Measurements from ENCODE around the gene TALDO1. TPM values are rescaled to one million over a fixed set of nuclear protein-coding genes. Genes with fewer than 3 reads are reported as not detected.

The TALDO1 gene
- total RNA-seq, 1 donor from 2014 or later, result 123 TPM

GRCh38 chr11:802693-803466 is 55.6 kb downstream of the TALDO1 start:
- no peaks in the 10 kb centered on the region for H3K9me3 Mint-ChIP-seq (ENCODE audit: unreplicated experiment)
- no peak overlapping the region for H3K4me3 Mint-ChIP-seq (ENCODE audit: unreplicated experiment)
- no peak for DNase-seq (ENCODE audit: low spot score)
- peaks cover 2% of the 10 kb centered on the region for H3K4me1 Mint-ChIP-seq (ENCODE audit: unreplicated experiment)
- H3K27me3 Mint-ChIP-seq (ENCODE audit: unreplicated experiment), result peaks cover 9% of the 10 kb centered on the region
- no peak for TF ChIP-seq CTCF (IDR thresholded peaks at IDR 0.05; ENCODE audit: unreplicated experiment)
- no peak overlapping the region for H3K27ac Mint-ChIP-seq (ENCODE audit: unreplicated experiment)
- H3K36me3 Mint-ChIP-seq (ENCODE audit: low read depth, unreplicated experiment), result no peaks in the 10 kb centered on the region

GRCh38 chr11:803467-803742 is 56.1 kb downstream of the TALDO1 start:
- H3K27me3 Mint-ChIP-seq (ENCODE audit: unreplicated experiment), result peaks cover 9% of the 10 kb centered on the region
- H3K9me3 Mint-ChIP-seq (ENCODE audit: unreplicated experiment), result no peaks in the 10 kb centered on the region
- no peak for TF ChIP-seq CTCF (IDR thresholded peaks at IDR 0.05; ENCODE audit: unreplicated experiment)
- DNase-seq (ENCODE audit: low spot score), result no peak
- H3K36me3 Mint-ChIP-seq (ENCODE audit: low read depth, unreplicated experiment), result no peaks in the 10 kb centered on the region
- no peak overlapping the region for H3K4me3 Mint-ChIP-seq (ENCODE audit: unreplicated experiment)
- no peak overlapping the region for H3K27ac Mint-ChIP-seq (ENCODE audit: unreplicated experiment)
- H3K4me1 Mint-ChIP-seq (ENCODE audit: unreplicated experiment), result peaks cover 3% of the 10 kb centered on the region

DNA sequence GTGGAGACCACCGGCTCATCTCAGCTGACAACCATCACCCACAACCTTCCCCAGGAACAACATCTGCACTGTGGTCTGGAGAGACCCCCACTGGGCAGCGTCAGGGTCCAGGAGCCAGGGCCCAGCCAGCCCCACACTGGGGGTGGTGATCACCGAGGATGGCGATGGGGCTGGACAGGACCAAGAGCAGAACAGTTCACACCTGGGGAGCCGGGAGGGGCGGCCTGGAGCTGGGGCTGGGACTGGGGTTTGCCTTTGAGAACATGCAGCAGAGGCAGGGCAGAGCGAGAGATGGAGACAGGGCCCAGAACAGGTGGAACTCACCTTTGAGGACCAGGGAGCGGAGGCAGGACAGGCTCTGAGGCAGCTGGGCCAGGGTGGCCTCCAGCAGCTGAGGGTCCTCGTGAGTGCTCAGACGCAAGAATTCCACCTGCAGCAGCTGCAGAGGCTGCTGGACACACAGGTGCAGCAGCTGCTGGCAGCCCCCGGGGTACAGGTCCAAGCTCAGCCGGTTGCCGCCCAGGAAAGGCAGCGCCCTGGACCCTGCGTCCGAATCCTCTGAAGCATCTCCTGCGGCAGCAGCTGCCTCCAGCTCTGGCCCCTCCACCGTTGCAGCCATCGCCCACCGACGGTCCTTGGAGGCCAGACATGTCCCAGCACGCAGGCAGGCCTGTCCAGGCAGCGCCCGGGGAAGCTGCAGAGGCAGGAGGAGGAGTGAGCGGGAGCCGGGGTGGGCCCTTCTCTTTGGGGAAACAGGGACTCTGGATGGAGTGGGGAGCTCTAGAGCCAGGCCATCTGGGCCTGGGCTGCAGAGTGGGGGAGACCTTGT is 56.7 kb downstream of the TALDO1 start:
- Mint-ChIP-seq H3K27ac (ENCODE audit: unreplicated experiment) (no peak overlapping the region), H3K36me3 (ENCODE audit: low read depth, unreplicated experiment) (no peaks in the 10 kb centered on the region), H3K9me3 (ENCODE audit: unreplicated experiment) (no peaks in the 10 kb centered on the region), H3K4me3 (ENCODE audit: unreplicated experiment) (peak overlapping the region; percentile 67), H3K4me1 (ENCODE audit: unreplicated experiment) (peaks cover 3% of the 10 kb centered on the region), H3K27me3 (ENCODE audit: unreplicated experiment) (peaks cover 9% of the 10 kb centered on the region)
- no peak for DNase-seq (ENCODE audit: low spot score)
- TF ChIP-seq CTCF (IDR thresholded peaks at IDR 0.05; ENCODE audit: unreplicated experiment), result no peak

DNA sequence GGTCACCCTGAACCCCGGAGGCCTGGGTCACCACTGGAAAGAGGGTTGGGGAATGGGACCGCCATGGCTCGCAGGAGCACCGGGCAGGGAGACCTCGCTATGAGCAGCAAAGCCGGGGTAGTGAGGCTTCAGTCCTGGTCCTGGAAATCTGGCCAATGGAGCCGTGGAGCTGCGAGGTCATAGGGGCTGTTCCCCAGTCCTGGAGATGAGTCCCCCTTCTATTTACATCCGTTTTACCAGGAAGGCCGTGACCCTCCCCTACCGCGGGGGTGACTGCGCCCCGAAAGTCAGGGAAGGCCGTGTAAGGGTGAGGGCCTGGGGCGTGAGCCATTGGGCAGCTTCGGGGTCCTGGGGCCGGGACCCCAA is 57.3 kb downstream of the TALDO1 start:
- H3K9me3 Mint-ChIP-seq (ENCODE audit: unreplicated experiment), result no peaks in the 10 kb centered on the region
- peaks cover 3% of the 10 kb centered on the region for H3K4me1 Mint-ChIP-seq (ENCODE audit: unreplicated experiment)
- H3K27ac Mint-ChIP-seq (ENCODE audit: unreplicated experiment), result no peak overlapping the region
- DNase-seq (ENCODE audit: low spot score), result no peak
- no peaks in the 10 kb centered on the region for H3K36me3 Mint-ChIP-seq (ENCODE audit: low read depth, unreplicated experiment)
- peaks cover 9% of the 10 kb centered on the region for H3K27me3 Mint-ChIP-seq (ENCODE audit: unreplicated experiment)
- TF ChIP-seq CTCF (IDR thresholded peaks at IDR 0.05; ENCODE audit: unreplicated experiment), result no peak
- peak overlapping the region; percentile 67 for H3K4me3 Mint-ChIP-seq (ENCODE audit: unreplicated experiment)

Data from endothelial cell (in vitro differentiated cells).